Naive thymus-derived CD8-positive, alpha-beta T cell (primary cell): ENCODE results near the gene ADAMTS7. TPM values are rescaled to one million over a fixed set of nuclear protein-coding genes. Genes with fewer than 3 reads are reported as not detected.

ENCODE experiments used
- ATAC-seq, 2 donors: fragments of 150-1000 bp; cut with Tn5 transposase in 1 of 2; sonication (Bioruptor Pico), chemical (Tn5 transposase) in 1 of 2; 1 replicate in 1 of 2; 2 replicates in 1 of 2; pipeline ENCODE4 v1.10.0; 2021; ENCODE audit warnings: mild to moderate bottlenecking in 2 of 2, moderate library complexity in 2 of 2
- POLR2A ChIA-PET: fragments of 350-600 bp; sonication (Branson Sonifier 250); formaldehyde crosslinking; loops from one replicate; lab custom pipeline; 2021; ENCODE audit warnings: antibody characterized with exemption; lab: Charles Lee
- DNase-seq, 10 donors: peaks; one replicate each; pipeline versions ENCODE4 v3.0.0 to v3.0.0-alpha.2; 2020 to 2022
- H3K27ac Mint-ChIP-seq, 10 donors: one replicate each; pipeline ENCODE4 v1.8.0; 2020 to 2022; ENCODE audit warnings: mild to moderate bottlenecking in 10 of 10, mixed read lengths in 10 of 10, moderate library complexity in 4 of 10, inconsistent platforms in 1 of 10
- H3K27me3 Mint-ChIP-seq, 5 donors: one replicate each; pipeline ENCODE4 v1.8.0; 2021 to 2022; ENCODE audit warnings: mixed read lengths in 5 of 5
- H3K36me3 Mint-ChIP-seq, 3 donors: one replicate each; pipeline ENCODE4 v1.8.0; 2020 to 2022; ENCODE audit warnings: mixed read lengths in 3 of 3, mild to moderate bottlenecking in 2 of 3, inconsistent platforms in 1 of 3
- H3K4me1 Mint-ChIP-seq, 4 donors: one replicate each; pipeline ENCODE4 v1.8.0; 2021 to 2022; ENCODE audit warnings: mixed read lengths in 4 of 4
- H3K4me3 Mint-ChIP-seq, 10 donors: one replicate each; pipeline ENCODE4 v1.8.0; 2020 to 2022; ENCODE audit warnings: mild to moderate bottlenecking in 10 of 10, mixed read lengths in 10 of 10, moderate library complexity in 6 of 10, inconsistent platforms in 1 of 10
- H3K9me3 Mint-ChIP-seq, 9 donors: one replicate each; pipeline ENCODE4 v1.8.0; 2020 to 2022; ENCODE audit warnings: mixed read lengths in 9 of 9, mild to moderate bottlenecking in 3 of 9, inconsistent platforms in 1 of 9, moderate library complexity in 1 of 9
- polyA plus RNA-seq, 3 donors: library from polyadenylated mRNA; unstranded; fragments of 300-500 nt; fragmentation: Illumina TruSeq; gene quantifications; one replicate each; pipeline ENCODE4 v1.2.3, GENCODE V29; 2021
- total RNA-seq, 8 experiments: library from RNA in 2 of 8; stranded (reverse) in 2 of 8; gene quantifications; one replicate each; pipeline ENCODE4 v1.2.3 and lab custom pipeline; 2021 to 2026

ADAMTS7 gene
- total and polyA plus RNA-seq, 5 experiments from 2014 or later = 0.16 to 0.31 TPM; not detected in 3

GRCh38 chr15:78711638-78712037, 99.6 kb downstream of the ADAMTS7 start:
- H3K27me3 Mint-ChIP-seq = peaks cover 9 to 32% (median 17%) of the 10 kb centered on the region in 5 donors
- ATAC-seq = no peak
- POLR2A ChIA-PET = no interaction called here
- DNase-seq = no peak
- H3K36me3 Mint-ChIP-seq = peaks cover 0 to 4% (median 0%) of the 10 kb centered on the region in 3 donors
- no peak overlapping the region for H3K27ac Mint-ChIP-seq
- peaks cover 0 to 7% (median 0%) of the 10 kb centered on the region in 9 donors for H3K9me3 Mint-ChIP-seq
- H3K4me1 Mint-ChIP-seq = peaks cover 0 to 9% (median 2%) of the 10 kb centered on the region in 4 donors
- H3K4me3 Mint-ChIP-seq = no peak overlapping the region

GRCh38 chr15:78709263-78709882, 101.9 kb downstream of the ADAMTS7 start:
- peak; percentile 90 to 98 for ATAC-seq
- Mint-ChIP-seq H3K4me1 (peaks cover 0 to 11% (median 3%) of the 10 kb centered on the region in 4 donors), H3K27me3 (peaks cover 14 to 49% (median 27%) of the 10 kb centered on the region in 5 donors), H3K27ac (no peak overlapping the region), H3K36me3 (peaks cover 0 to 5% (median 0%) of the 10 kb centered on the region in 3 donors), H3K4me3 (peak overlapping the region in 5 of 10 donors; percentile 6 to 41 (median 27)), H3K9me3 (peaks cover 0 to 7% (median 0%) of the 10 kb centered on the region in 9 donors)
- peak; percentile 39 to 80 (median 59) for DNase-seq
- POLR2A ChIA-PET = interaction anchor here (0.6 kb wide), 1 partner anchor 446 kb away, joined by 3 read pairs; no protein-coding TSS in a partner anchor

Other genes with a start within 250 kb of the ADAMTS7 start
- 1 to 10 TPM; 1.3 TPM for gene CHRNA5, start 245.9 kb downstream of the ADAMTS7 start, total RNA-seq
- gene CHRNA5, start 245.9 kb downstream of the ADAMTS7 start, polyA plus RNA-seq = under 1 TPM in 2 of 3 donors, not detected in 1; 0.34 to 0.47 TPM
- gene CHRNA3, start 190.5 kb downstream of the ADAMTS7 start, total RNA-seq = not detected
- gene CHRNA3, start 190.5 kb downstream of the ADAMTS7 start, polyA plus RNA-seq = not detected
- not detected for gene CHRNB4, start 170.3 kb downstream of the ADAMTS7 start, total RNA-seq
- gene CHRNB4, start 170.3 kb downstream of the ADAMTS7 start, polyA plus RNA-seq = not detected
- gene MORF4L1, start 61.4 kb upstream of the ADAMTS7 start, total RNA-seq = 100 to 1,000 TPM; 271 to 320 TPM
- gene MORF4L1, start 61.4 kb upstream of the ADAMTS7 start, polyA plus RNA-seq = 100 to 1,000 TPM; 286 to 311 (median 298) TPM
- gene CTSH, start 133.6 kb upstream of the ADAMTS7 start, total RNA-seq = 1 to 10 TPM; 6.5 to 7.9 TPM
- gene CTSH, start 133.6 kb upstream of the ADAMTS7 start, polyA plus RNA-seq = 1 to 10 TPM; 3.6 to 5.8 (median 4.7) TPM